Endodermal cell (in vitro differentiated cells): ENCODE results near the gene DSP. TPM values are rescaled to one million over a fixed set of nuclear protein-coding genes. Genes with fewer than 3 reads are reported as not detected.

Experiments
- DNase-seq: peaks from one replicate; pipeline ENCODE4 v3.0.0-alpha.2; 2017
- H3K27ac ChIP-seq: 2 replicates; pipeline ENCODE4 v1.5.1; 2013; ENCODE audit warnings: mild to moderate bottlenecking, low read depth, low read length, moderate library complexity
- H3K27me3 ChIP-seq: 2 replicates; pipeline ENCODE4 v1.6.1; 2013; ENCODE audit warnings: mild to moderate bottlenecking, low read length, moderate library complexity; ENCODE audit not compliant: insufficient read depth, control insufficient read depth, poor library complexity, severe bottlenecking
- H3K36me3 ChIP-seq: 2 replicates; pipeline ENCODE4 v1.7.0; 2013; ENCODE audit warnings: mild to moderate bottlenecking, low read length, moderate library complexity; ENCODE audit not compliant: control insufficient read depth, insufficient read depth
- H3K4me1 ChIP-seq: one replicate; pipeline ENCODE4 v1.7.0; 2013; ENCODE audit warnings: low read length; ENCODE audit not compliant: control insufficient read depth, insufficient read depth
- H3K4me3 ChIP-seq: 2 replicates; pipeline ENCODE4 v1.5.1; 2013; ENCODE audit warnings: mild to moderate bottlenecking, low read length, moderate library complexity
- H3K9ac ChIP-seq: 2 replicates; pipeline ENCODE4 v1.6.1; 2013; ENCODE audit warnings: mild to moderate bottlenecking, low read length, moderate library complexity; ENCODE audit not compliant: poor library complexity, severe bottlenecking; ENCODE audit errors: extremely low read depth
- H3K9me3 ChIP-seq: 2 replicates; pipeline ENCODE4 v1.6.1; 2013; ENCODE audit warnings: mild to moderate bottlenecking, low read length, moderate library complexity; ENCODE audit not compliant: control insufficient read depth
- H3K27ac Mint-ChIP-seq: 2 replicates; pipeline ENCODE4 v1.8.0; 2020; ENCODE audit warnings: mixed read lengths
- H3K27me3 Mint-ChIP-seq: 2 replicates; pipeline ENCODE4 v1.8.0; 2021; ENCODE audit warnings: mild to moderate bottlenecking, mixed read lengths; ENCODE audit not compliant: insufficient read depth
- H3K36me3 Mint-ChIP-seq: 2 replicates; pipeline ENCODE4 v1.8.0; 2020; ENCODE audit warnings: low read depth, mixed read lengths
- H3K4me1 Mint-ChIP-seq: 2 replicates; pipeline ENCODE4 v1.8.0; 2020; ENCODE audit warnings: mixed read lengths
- H3K4me3 Mint-ChIP-seq: 2 replicates; pipeline ENCODE4 v1.8.0; 2020; ENCODE audit warnings: mild to moderate bottlenecking, moderate library complexity, mixed read lengths
- H3K9me3 Mint-ChIP-seq: 2 replicates; pipeline ENCODE4 v1.8.0; 2020; ENCODE audit warnings: mild to moderate bottlenecking, mixed read lengths
- CTCF ChIP-seq: fragments of 200-600 bp; sonication (generic); conservative IDR thresholded peaks from 2 replicates; pipeline ENCODE4 v1.5.0; 2021; ENCODE audit warnings: antibody characterized with exemption, mild to moderate bottlenecking
- WGBS, 2 experiments: methylation state at CpG; one replicate each; pipeline versions ENCODE4 v1.1.5 to v1.1.7; 2013; ENCODE audit warnings: missing lambda C conversion rate in 2 of 2, mixed read lengths in 1 of 2; ENCODE audit not compliant: insufficient coverage in 1 of 2, insufficient read length in 1 of 2; 5-methylcytosine and 5-hydroxymethylcytosine counted together
- total RNA-seq, 2 donors: library from RNA; stranded (reverse); fragmentation: NEBNext Ultra II Directional in 1 of 2; extraction: Animal tissue kit (Norgen Biotek cat#: 25700) in 1 of 2; gene quantifications; 2 replicates in 1 of 2; 3 replicates in 1 of 2; pipeline ENCODE4 v1.2.1, GENCODE V29; 2021

DSP gene
- total RNA-seq, 2 donors from 2014 or later, result 123 to 152 TPM

DNA sequence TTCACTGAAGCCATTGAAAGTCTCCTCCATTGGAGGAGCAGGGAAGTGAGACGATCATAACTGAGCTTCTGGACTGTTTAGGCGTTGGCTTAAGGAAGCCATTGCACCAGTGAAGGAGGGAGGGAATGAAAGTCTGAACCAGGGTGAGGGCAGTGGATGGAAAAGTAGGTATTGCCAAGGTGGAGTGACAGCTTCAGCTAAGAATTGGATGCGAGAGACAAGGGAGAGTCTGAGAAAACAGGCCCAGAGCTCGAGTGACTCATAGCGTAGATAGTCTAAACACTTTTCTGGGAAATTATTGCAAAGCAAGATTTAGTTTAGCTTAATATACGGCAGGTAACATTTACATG is 4.5 kb downstream of the DSP start:
- Histone ChIP-seq H3K4me3 (peak overlapping the region; percentile 90), H3K27ac (no peak overlapping the region), H3K9me3 (no peaks in the 10 kb centered on the region), H3K9ac (no peak overlapping the region), H3K4me1 (peaks cover 10% of the 10 kb centered on the region), H3K27me3 (no peaks in the 10 kb centered on the region), H3K36me3 (peaks cover 13% of the 10 kb centered on the region)
- DNase-seq, result no peak
- Mint-ChIP-seq H3K36me3 (peaks cover 12% of the 10 kb centered on the region), H3K4me3 (no peak overlapping the region), H3K27ac (peak overlapping the region; percentile 3), H3K9me3 (no peaks in the 10 kb centered on the region), H3K27me3 (peaks cover under 1% of the 10 kb centered on the region), H3K4me1 (peaks cover 44% of the 10 kb centered on the region)
- WGBS, 2 experiments, result 93 to 95% methylated on average over 3 to 6 of the region's 6 CpGs
- TF ChIP-seq CTCF, result no peak

GRCh38 chr6:7546383-7546782 is 4.9 kb downstream of the DSP start:
- H3K9ac ChIP-seq, result no peak overlapping the region
- no peak for TF ChIP-seq CTCF

GRCh38 chr6:7546896-7547295 is 5.4 kb downstream of the DSP start:
- H3K27ac Mint-ChIP-seq, result peak overlapping the region; percentile 19
- H3K27me3 Mint-ChIP-seq, result no peaks in the 10 kb centered on the region
- no peaks in the 10 kb centered on the region for H3K9me3 Mint-ChIP-seq
- Histone ChIP-seq H3K9ac (no peak overlapping the region), H3K4me3 (no peak overlapping the region), H3K27ac (no peak overlapping the region), H3K36me3 (peaks cover 13% of the 10 kb centered on the region), H3K4me1 (peaks cover 10% of the 10 kb centered on the region), H3K27me3 (no peaks in the 10 kb centered on the region), H3K9me3 (no peaks in the 10 kb centered on the region)
- 87 to 93% methylated on average over 4 of the region's 4 CpGs for WGBS, 2 experiments
- no peak for TF ChIP-seq CTCF
- H3K4me1 Mint-ChIP-seq, result peaks cover 47% of the 10 kb centered on the region
- H3K36me3 Mint-ChIP-seq, result peaks cover 16% of the 10 kb centered on the region
- peak; percentile 44 for DNase-seq
- no peak overlapping the region for H3K4me3 Mint-ChIP-seq

More at GRCh38 chr6:7546383-7546782, 4.9 kb downstream of the DSP start:
- no peak overlapping the region for H3K27ac ChIP-seq
- no peak overlapping the region for H3K27ac Mint-ChIP-seq
- H3K9me3 ChIP-seq, result no peaks in the 10 kb centered on the region
- peaks cover 12% of the 10 kb centered on the region for H3K36me3 Mint-ChIP-seq
- 43 to 66% methylated on average over 1 to 2 of the region's 2 CpGs for WGBS, 2 experiments
- H3K4me1 ChIP-seq, result peaks cover 10% of the 10 kb centered on the region
- H3K9me3 Mint-ChIP-seq, result no peaks in the 10 kb centered on the region
- H3K36me3 ChIP-seq, result peaks cover 13% of the 10 kb centered on the region
- no peak overlapping the region for H3K4me3 Mint-ChIP-seq
- H3K27me3 ChIP-seq, result no peaks in the 10 kb centered on the region
- no peak for DNase-seq
- H3K4me3 ChIP-seq, result no peak overlapping the region
- H3K4me1 Mint-ChIP-seq, result peaks cover 44% of the 10 kb centered on the region
- H3K27me3 Mint-ChIP-seq, result no peaks in the 10 kb centered on the region
